Raji (cell line): ENCODE measurements around the gene CRIM1.

Experiments used
- POLR2A ChIP-seq: IDR thresholded peaks from 2 replicates; pipeline ENCODE4 v1.6.1; 2011; ENCODE audit warnings: low read depth, low read length, control low read depth; ENCODE audit not compliant: insufficient read depth

The CRIM1 gene

DNA sequence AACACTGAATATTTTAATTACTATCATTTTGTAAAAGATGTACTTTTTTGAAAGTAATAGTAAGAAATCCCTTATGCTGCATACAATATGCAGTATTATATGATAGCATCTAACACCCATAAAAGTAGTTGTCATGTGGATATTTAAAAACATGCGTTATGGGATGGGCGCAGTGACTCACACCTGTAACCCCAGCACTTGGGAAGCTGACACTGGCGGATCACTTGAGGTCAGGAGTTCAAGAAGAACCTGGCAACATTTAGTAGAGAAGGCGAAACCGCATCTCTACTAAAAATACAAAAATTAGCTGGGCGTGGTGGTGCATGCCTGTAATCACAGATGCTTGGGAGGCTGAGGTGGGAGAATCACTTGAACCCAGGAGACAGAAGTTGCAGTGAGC lies 153.5 kb downstream of the CRIM1 start:
- no peak for TF ChIP-seq POLR2A

DNA sequence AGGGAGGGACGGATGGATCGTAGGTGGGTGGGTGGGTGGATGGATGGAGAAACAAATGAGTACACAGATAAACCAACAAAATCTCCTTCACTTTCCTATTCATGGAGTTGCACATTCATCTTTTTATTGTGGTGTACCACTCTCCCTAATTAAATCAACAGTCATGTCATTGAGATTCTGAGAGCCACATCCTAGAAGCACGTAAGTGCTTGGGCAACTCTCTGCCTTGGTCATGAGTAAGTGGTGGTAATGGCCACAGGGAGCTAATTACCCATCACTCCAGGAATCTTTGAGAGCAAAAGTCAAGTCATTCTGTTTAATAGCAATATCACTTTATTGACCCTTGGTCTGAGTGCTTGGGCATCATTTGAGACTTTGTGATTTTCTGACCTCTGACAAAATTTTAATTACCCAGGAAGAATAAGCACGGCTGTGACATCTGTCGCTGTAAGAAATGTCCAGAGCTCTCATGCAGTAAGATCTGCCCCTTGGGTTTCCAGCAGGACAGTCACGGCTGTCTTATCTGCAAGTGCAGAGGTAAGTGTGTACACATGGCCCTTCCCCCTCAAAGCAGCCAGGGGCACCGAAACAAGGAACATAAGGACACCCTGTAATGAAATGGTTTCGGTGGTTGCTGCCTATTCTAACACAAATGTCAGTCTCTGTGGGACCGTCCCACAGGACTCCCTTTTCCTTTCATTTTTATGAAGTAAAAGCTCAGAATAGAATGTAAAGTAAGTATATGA lies 156.5 kb downstream of the CRIM1 start:
- no peak for TF ChIP-seq POLR2A

DNA sequence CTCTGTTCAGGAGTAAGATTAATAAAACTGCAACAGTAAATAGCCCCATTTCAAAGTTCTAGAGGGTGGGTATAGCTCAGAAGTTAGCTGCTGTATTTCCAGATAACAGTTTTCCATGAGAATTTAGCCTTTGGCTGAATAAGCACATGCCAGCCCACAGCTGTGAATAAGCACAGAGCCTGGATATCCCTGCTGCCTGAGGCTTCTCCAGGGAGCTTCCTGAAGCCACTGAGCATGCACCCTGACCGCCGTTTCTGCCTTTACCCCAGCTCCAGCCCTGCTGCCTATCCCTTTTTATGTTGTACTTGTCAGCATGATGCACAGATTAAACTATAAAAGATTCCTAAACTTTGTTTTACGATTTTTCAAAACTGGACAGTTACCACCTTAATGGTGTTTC lies 157.1 kb downstream of the CRIM1 start:
- TF ChIP-seq POLR2A, result no peak

DNA sequence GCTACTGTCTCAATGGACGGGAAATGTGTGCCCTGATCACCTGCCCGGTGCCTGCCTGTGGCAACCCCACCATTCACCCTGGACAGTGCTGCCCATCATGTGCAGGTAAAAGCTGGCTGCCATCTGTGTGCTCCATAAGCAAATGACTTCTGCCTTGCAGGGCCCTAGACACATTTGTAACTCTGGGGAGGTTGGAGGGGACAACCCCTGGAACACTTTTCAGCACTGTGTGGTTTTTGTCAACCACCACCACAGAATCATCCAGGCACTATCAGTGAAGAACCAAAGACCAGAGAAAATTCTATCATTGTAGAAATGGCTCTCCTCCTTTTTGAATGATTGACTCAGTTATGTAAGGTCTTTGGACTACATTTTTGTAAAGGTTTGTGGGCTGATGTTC lies 158.1 kb downstream of the CRIM1 start:
- TF ChIP-seq POLR2A, result no peak

DNA sequence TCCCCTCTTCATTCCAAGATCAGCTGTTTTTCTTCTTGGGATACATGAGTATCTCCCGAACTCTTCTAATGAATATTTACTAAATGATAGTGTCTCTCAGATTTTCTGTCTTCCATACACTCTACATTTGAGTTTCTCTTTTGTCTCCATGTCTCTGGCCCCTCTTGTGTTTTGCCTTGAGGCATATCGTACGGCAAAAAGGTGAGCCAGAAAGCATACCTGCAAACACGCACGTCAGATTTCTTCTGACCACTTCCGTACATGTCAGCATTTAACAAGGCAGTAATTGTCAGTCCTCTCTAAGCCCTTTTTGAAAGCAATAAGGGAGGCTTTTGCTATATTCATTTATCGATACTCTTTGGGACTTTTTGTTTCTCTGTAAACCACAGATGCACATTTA lies 160.0 kb downstream of the CRIM1 start:
- TF ChIP-seq POLR2A, result no peak

DNA sequence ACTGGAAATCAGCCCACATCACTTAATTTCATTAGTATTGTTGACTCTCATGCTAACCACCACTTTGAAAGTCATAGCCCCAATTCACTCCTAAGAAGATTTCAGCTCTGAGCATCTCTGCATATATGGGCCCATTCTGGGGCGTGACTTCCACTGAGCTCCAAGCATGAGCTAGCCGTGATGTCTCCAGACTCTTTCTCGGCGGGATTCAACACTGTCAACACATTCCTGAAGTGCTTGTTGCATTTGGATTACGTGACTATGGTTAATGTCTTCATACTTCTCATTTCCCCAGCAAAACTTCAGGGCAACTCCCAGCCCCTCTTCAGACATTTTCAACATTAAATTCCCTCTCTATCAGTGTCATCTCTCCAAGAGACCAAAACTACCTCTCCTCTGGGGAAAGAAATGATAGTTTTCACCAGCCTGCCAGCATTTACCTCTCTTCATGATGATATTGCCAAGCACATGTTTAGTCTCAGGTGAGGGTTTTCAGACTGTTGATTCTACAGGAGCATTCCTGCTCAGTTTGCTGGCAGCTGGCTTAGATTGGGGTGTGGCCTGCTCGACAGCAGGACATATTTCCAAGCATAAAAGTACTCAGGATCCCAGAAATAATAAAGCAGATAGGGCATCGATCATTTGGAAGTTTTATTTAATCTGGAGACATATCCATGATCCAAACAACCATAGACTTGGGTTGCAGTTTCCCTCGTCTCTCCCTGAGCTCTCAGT lies 160.7 kb downstream of the CRIM1 start:
- TF ChIP-seq POLR2A, result no peak

DNA sequence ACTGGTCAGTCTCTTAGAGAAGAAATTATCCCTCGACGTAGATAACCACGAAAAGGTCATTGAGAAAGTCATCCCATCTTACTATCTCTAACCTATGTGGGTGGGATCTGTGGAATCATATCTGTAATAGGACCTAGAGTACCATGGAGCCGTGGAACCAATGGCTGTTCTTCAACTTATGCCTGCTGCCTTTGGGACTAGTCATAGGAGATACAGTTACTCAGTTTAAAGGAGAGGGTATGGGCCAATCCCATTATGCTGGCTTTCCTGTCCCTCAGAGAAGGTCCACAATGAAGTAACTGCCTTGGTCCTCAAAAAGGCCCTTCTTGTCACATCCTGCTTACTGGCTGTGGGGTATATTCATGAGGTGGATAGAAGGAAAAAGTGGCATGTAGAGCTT lies 164.9 kb downstream of the CRIM1 start:
- no peak for TF ChIP-seq POLR2A

DNA sequence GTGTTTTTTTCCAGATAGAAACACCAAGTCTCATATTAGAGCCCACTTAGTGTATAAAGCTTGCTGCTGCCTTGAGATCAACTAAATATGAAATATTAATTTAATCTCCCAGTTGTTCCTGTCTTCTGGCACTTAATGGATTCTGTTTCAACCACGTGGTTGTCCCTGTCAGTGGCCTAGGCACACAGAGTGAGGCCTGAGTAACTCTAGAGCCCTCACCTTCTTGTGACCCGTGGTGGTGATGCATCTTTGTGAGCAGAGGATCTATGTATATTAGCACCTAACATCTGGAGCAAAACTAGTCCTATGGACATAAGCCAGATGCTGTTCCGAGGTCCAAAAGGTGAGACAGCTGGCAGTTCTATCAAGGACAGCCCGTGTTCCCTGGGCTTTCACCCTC lies 167.6 kb downstream of the CRIM1 start:
- TF ChIP-seq POLR2A, result no peak

DNA sequence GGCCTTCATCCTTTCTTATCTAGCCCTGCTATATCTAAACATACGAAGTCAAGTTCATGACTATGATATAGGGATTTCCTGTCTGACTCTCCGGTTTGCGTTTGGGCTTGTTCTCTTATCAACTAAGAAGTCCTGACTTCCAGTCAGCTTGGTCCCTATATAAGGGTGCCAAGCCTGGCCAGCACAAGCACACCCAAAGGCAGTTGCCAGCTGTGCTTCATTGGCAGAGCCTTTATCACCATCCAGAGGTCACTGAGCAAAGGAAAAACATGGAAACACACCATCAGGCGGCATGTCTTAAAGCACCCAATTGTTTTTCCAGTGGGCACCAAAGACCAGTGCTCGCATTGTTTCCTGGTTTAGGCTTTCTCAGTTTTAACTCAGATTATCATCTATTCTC lies 169.7 kb downstream of the CRIM1 start:
- TF ChIP-seq POLR2A, result no peak

DNA sequence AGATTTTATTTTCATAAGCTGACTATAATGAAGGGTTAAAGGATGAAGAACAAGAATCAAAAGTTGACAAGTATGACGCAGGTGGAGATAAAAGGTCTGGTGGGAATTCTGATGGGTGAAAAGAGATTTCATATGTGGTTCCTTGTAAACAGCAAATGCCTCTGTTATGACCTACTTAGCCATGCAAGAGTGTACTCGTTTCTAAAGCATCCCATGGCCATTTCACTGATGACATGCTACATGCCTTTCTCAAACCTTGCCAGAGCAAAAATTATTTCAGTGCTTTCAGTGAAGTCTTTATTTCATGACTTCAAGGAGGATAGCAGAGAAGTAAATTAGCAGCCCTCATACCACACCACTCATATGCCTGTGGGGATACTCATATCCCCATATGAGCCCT lies 170.6 kb downstream of the CRIM1 start:
- no peak for TF ChIP-seq POLR2A

DNA sequence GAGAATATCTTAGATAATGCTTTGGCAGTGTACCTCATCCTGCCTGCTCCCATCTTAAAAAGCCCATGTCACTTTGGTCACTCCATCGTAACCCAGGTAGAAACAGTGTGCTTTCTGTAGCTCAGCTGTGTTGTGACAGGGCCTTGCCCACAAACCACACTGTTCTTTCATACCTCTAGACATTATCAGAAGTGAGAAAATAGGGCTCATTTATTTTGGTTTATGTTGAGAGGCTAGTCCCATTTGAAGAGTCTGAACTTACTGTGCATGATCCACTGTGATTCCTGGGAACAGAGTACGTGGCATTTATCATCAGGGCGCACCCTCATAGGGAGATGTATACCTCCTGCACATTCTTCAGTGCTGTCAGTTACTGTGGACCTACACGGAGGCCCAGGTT lies 172.7 kb downstream of the CRIM1 start:
- TF ChIP-seq POLR2A, result no peak

DNA sequence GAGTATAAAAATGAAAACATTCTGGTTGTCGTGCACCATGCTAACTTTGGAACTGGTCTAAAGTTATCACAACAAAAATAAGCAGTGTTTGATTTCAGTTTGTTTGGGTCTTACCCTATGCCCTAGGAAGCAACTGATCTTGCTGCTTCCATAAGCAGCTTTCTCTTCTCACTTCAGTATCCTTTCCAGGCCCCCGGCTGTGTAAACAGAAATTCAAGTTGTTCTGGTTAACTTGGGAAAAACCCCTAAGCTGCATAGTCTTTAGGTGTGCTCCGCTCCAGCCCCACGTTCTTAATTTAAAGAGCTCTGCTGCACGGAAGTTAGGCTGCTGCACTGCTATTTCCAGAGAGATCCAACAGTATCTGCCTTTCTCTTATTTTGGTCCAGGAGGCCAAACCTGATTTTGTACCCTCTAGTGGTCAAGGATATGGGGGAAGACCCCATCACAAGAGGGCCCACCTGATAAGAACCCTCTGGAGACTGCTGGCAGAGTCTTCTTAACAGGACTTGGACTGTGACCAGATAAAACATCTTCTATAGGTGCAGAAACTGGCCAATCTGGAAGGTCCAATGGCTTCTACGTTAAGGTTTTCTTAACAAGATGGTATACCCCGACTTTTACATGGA lies 173.3 kb downstream of the CRIM1 start:
- TF ChIP-seq POLR2A, result no peak

DNA sequence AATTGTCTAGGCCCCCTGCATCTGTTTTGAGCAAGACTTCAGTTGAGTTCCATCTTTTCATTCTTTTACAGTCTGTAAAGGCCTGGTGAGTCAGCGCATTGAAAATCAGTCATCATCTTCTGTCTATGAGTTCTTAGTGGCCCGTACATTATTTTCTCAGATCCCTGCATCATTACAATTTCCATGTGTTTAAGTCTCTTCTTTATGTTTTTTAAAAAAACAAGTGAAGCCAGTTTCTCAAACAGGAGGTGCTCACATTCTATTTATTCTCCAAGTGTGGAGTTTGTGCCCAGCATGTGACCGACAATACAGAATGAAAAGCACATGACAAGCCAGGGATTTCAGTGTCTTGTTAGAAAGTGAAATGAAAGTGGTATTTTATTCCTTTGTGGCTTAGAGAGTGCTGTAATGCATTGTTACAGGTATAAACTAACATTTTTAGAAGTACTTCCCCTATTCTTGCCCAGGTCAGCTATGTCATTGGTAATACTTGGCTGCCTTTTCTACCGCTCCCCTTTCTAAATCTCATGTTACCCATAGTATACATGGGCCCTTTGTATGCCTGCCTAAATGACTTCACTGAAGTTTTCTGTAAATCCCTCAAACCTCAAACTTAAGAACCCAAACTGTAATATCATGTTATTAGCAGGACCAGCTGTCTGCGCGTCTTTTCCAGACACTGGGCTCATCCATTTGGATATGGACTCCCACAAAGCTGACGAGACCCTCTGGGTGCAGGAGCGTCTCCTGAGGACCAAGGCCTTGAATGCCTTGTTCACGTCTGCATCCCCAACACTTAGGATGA lies 174.8 kb downstream of the CRIM1 start:
- TF ChIP-seq POLR2A, result no peak

DNA sequence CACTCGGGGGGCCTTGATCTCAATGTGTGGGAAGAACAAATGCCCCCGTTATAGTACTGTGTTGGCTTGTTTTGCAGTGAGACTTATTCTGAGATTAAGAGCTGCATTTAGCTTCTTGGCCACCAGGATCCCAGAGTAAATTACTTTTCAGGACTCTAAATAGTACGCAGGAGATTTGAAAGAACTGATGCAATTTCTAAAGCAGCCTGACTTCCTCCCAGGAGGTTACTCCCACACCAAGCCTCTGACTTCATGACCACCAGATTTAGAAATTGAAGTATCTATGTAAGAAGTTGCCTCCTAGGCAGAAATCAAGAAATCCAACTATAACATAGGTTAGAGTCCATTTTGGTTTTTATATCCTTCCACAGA lies 175.4 kb downstream of the CRIM1 start:
- TF ChIP-seq POLR2A, result no peak

DNA sequence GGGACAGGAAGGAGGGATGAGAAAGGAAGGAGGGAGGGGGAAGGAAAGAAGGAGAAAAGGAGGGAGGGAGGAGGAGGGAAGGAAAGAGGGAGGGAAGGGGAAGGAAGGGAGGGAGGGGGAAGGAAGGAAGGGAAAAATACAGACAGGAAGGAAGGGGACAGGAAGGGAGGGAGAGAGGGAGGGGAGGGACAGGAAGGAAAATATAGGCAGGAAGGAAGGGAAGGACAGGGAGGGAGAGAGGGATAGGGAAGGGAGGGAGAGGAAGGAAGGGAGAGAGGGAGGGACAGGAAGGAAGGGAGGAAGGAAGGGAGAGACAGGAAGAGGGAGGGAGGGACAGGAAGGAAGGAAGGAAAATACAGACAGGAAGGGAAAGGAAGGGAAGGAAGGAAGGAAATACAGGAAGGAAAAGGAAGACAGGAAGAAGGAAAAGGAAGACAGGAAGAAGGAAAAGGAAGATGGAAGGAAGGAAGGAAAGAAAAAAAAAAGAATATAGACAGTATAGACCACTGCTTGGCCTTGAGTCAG lies 178.8 kb downstream of the CRIM1 start:
- no peak for TF ChIP-seq POLR2A

DNA sequence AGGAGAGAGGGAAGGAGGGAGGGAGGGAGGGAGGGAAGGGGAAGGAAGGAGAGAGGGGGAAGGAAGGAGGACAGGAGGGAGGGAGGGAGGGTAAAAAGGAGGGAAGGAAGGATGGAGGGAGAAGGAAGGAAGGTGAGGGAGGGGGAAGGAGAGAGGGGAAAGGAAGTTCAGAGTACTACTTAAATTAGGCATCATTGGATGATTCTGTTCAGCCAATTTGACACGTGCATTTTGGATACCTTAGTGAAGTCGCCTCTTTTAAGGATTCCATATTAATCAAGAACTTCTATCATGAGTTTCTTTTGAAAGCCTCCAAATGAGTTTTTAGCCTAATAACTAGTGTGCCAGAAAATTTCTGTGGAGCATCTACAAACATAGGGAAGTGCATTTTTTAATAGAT lies 179.5 kb downstream of the CRIM1 start:
- TF ChIP-seq POLR2A, result no peak

DNA sequence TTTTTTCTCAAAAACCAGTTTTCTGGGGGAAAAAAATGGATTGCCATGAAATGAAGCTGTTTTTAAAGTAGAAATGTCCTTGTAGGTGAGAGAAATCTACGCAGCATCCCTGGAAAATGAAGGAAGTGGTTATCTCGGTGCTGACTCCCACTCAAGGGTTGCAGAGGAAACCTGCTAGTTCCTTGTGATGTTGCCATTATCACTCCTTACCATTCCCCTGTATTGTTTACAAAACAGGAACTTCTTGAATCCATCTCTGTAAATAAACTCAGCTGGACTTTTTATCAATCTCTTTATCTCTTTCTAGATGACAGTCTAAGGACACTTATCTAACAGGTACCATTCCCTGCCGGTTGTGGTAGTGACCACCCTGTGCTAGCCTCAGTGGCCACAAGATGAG lies 181.2 kb downstream of the CRIM1 start:
- TF ChIP-seq POLR2A, result no peak
